ENCODE measurements around the gene ABCA2. TPM values are rescaled to one million over a fixed set of nuclear protein-coding genes. Genes with fewer than 3 reads are reported as not detected.

Gene ABCA2
- total RNA-seq, 1 experiment from 2014 or later, result 22.6 TPM

DNA sequence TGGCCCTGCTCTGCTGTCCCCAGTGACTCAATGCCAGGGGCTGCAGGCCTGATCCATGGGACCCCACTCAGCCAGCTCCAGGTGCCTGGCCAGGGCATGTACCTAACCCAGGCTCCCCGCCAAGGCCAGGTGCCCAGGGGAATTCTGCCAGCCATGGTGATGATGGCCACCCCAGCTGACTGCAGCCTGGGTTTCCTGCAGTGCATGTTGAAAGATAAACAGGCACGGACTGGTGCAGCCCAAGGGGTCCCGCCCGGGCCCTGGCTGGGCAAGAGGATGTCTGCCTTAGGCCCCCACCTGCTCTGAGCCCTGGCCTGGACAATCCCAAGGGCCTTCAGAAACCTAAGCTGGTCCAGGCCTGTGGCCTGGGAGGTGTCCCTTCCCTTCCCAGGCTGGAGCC is 1.2 kb downstream of the ABCA2 start:
- TF ChIP-seq, protein P1, sequence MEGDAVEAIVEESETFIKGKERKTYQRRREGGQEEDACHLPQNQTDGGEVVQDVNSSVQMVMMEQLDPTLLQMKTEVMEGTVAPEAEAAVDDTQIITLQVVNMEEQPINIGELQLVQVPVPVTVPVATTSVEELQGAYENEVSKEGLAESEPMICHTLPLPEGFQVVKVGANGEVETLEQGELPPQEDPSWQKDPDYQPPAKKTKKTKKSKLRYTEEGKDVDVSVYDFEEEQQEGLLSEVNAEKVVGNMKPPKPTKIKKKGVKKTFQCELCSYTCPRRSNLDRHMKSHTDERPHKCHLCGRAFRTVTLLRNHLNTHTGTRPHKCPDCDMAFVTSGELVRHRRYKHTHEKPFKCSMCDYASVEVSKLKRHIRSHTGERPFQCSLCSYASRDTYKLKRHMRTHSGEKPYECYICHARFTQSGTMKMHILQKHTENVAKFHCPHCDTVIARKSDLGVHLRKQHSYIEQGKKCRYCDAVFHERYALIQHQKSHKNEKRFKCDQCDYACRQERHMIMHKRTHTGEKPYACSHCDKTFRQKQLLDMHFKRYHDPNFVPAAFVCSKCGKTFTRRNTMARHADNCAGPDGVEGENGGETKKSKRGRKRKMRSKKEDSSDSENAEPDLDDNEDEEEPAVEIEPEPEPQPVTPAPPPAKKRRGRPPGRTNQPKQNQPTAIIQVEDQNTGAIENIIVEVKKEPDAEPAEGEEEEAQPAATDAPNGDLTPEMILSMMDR (IDR thresholded peaks at IDR 0.05; ENCODE audit: insufficient read depth in 1 of 2, low read depth in 1 of 2, low read length in 1 of 2, severe bottlenecking in 1 of 2, unreplicated experiment in 1 of 2), result no peak
- Histone ChIP-seq H3K36me3 (ENCODE audit: control insufficient read depth, insufficient read depth, low read length) (peaks cover 1% of the 10 kb centered on the region; the same call in 1 of the 2 replicates), H3K27me3 (replicated peaks; ENCODE audit: control insufficient read depth, insufficient read depth, low read length) (no peaks in the 10 kb centered on the region), H3K4me1 (peaks cover 20% of the 10 kb centered on the region), H3K9me3 (no peaks in the 10 kb centered on the region), H3K4me3 (ENCODE audit: low read depth, low read length) (peak overlapping the region; percentile 49)
- Mint-ChIP-seq H3K4me1 (ENCODE audit: low read depth, unreplicated experiment) (peaks cover 4% of the 10 kb centered on the region), H3K27me3 (ENCODE audit: insufficient read depth, unreplicated experiment) (no peaks in the 10 kb centered on the region), H3K36me3 (ENCODE audit: insufficient read depth, unreplicated experiment) (peaks cover 11% of the 10 kb centered on the region), H3K4me3 (ENCODE audit: unreplicated experiment) (peak overlapping the region; percentile 82), H3K9me3 (ENCODE audit: unreplicated experiment) (no peaks in the 10 kb centered on the region), H3K27ac (ENCODE audit: unreplicated experiment) (no peak overlapping the region)
- CTCF ChIA-PET, result interaction anchor here (1.9 to 3.6 kb wide), 2 partner anchors 8 to 42 kb away, joined by 6 to 42 read pairs; partner anchors contain the start of gene SAPCD2
- intact Hi-C loops (cut with micrococcal nuclease; ENCODE audit: unreplicated experiment), result no loop called here
- POLR2A ChIA-PET, result no interaction called here
- BruUV-seq (replicated peaks), result no TSS peak
- DNase-seq, result no peak

DNA sequence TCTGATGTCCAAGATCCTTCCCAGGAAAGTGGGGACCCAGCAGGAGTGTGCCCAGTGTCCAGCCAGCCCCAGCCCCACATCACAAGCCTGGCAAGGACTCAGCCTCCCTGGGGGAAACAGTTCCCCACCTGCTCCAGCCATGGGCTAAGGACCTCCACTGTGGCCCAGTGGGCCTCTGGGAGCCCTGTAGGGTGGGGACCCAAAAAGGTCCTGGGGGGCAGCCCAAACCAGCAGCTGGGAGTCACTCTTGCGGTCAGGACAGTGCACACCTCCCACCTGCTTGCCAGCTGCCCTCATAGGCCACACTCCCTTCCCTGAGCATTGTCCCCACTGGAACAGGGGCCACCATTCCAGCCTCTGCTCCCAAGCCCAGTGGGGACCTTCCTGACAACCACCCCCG is 1.7 kb downstream of the ABCA2 start:
- peaks cover 20% of the 10 kb centered on the region for H3K4me1 ChIP-seq
- no TSS peak for BruUV-seq (replicated peaks)
- peaks cover 1% of the 10 kb centered on the region; the same call in 1 of the 2 replicates for H3K36me3 ChIP-seq (ENCODE audit: control insufficient read depth, insufficient read depth, low read length)
- CTCF ChIA-PET, result interaction anchor here (1.9 kb wide), 1 partner anchor 9 kb away, joined by 6 read pairs; no protein-coding TSS in a partner anchor
- no peak overlapping the region for H3K27ac Mint-ChIP-seq (ENCODE audit: unreplicated experiment)
- DNase-seq, result no peak
- POLR2A ChIA-PET, result no interaction called here
- peaks cover 4% of the 10 kb centered on the region for H3K4me1 Mint-ChIP-seq (ENCODE audit: low read depth, unreplicated experiment)
- no peaks in the 10 kb centered on the region for H3K27me3 Mint-ChIP-seq (ENCODE audit: insufficient read depth, unreplicated experiment)
- H3K9me3 Mint-ChIP-seq (ENCODE audit: unreplicated experiment), result no peaks in the 10 kb centered on the region
- intact Hi-C loops (cut with micrococcal nuclease; ENCODE audit: unreplicated experiment), result no loop called here
- no peaks in the 10 kb centered on the region for H3K9me3 ChIP-seq
- no peaks in the 10 kb centered on the region for H3K27me3 ChIP-seq (replicated peaks; ENCODE audit: control insufficient read depth, insufficient read depth, low read length)
- peaks cover 15% of the 10 kb centered on the region for H3K36me3 Mint-ChIP-seq (ENCODE audit: insufficient read depth, unreplicated experiment)
- H3K4me3 ChIP-seq (ENCODE audit: low read depth, low read length), result no peak overlapping the region
- H3K4me3 Mint-ChIP-seq (ENCODE audit: unreplicated experiment), result no peak overlapping the region
- TF ChIP-seq, protein P1 (IDR thresholded peaks at IDR 0.05; ENCODE audit: insufficient read depth in 1 of 2, low read depth in 1 of 2, low read length in 1 of 2, severe bottlenecking in 1 of 2, unreplicated experiment in 1 of 2), result no peak

DNA sequence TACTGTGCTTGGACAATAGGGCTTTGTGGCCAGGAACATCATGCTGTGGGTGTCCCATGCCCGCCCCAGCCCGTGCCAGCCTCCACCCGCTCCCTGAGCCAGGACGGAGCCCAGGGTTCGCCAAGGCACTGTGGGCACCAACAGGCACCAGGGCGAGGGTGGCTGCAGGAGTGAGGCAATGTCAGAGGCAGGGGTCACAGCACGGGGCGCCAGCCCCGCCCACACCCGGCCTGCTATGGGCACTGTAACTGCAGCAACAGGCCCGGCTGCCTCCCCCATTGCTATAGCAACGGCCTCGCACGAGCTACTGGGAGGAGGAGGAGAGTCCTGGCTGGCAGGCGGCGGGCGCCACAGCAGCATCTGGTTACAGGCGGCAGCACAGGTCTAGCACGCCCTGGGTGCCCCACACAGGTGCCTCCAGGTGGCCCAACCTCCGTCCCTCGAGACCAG is 2.5 kb downstream of the ABCA2 start:
- Mint-ChIP-seq H3K9me3 (ENCODE audit: unreplicated experiment) (no peaks in the 10 kb centered on the region), H3K27me3 (ENCODE audit: insufficient read depth, unreplicated experiment) (no peaks in the 10 kb centered on the region), H3K4me1 (ENCODE audit: low read depth, unreplicated experiment) (peaks cover 4% of the 10 kb centered on the region), H3K27ac (ENCODE audit: unreplicated experiment) (no peak overlapping the region), H3K36me3 (ENCODE audit: insufficient read depth, unreplicated experiment) (peaks cover 18% of the 10 kb centered on the region), H3K4me3 (ENCODE audit: unreplicated experiment) (no peak overlapping the region)
- CTCF ChIA-PET, result interaction anchor here (0.6 to 1.9 kb wide), 3 partner anchors 10 to 294 kb away, joined by 3 to 6 read pairs (median 4); no protein-coding TSS in a partner anchor
- TF ChIP-seq, protein P1 (IDR thresholded peaks at IDR 0.05; ENCODE audit: insufficient read depth in 1 of 2, low read depth in 1 of 2, low read length in 1 of 2, severe bottlenecking in 1 of 2, unreplicated experiment in 1 of 2), result no peak
- H3K4me3 ChIP-seq (ENCODE audit: low read depth, low read length), result no peak overlapping the region
- peaks cover 20% of the 10 kb centered on the region for H3K4me1 ChIP-seq
- POLR2A ChIA-PET, result no interaction called here
- no peaks in the 10 kb centered on the region for H3K27me3 ChIP-seq (replicated peaks; ENCODE audit: control insufficient read depth, insufficient read depth, low read length)
- no TSS peak for BruUV-seq (replicated peaks)
- DNase-seq, result no peak
- peaks cover 1% of the 10 kb centered on the region for H3K36me3 ChIP-seq (ENCODE audit: control insufficient read depth, insufficient read depth, low read length)
- H3K9me3 ChIP-seq, result no peaks in the 10 kb centered on the region
- intact Hi-C loops (cut with micrococcal nuclease; ENCODE audit: unreplicated experiment), result no loop called here

Data from Caco-2 (cell line).